ENCODE measurements around the gene PDPK1.

- TF ChIP-seq POLR2AphosphoS5 (IDR thresholded peaks at IDR 0.05) (no peak), CTCF (IDR thresholded peaks at IDR 0.05) (no peak), EP300 (IDR thresholded peaks at IDR 0.05) (no peak), POLR2A (IDR thresholded peaks at IDR 0.05) (no peak)
These were observed 37.3 kb upstream of the PDPK1 start for GRCh38 chr16:2500430-2500917.

All from suprapubic skin (tissue), 4 donors.